Myocyte (in vitro differentiated cells): ENCODE measurements around the gene SRGAP1. TPM values are rescaled to one million over a fixed set of nuclear protein-coding genes. Genes with fewer than 3 reads are reported as not detected.

Source experiments
- DNase-seq: peaks from one replicate; pipeline ENCODE4 v3.0.0-alpha.2; 2012; ENCODE audit warnings: low read depth
- total RNA-seq: library from RNA; depleted of rRNA; stranded (reverse); fragments of >200 nt; gene quantifications from 2 replicates; pipeline ENCODE4 v1.2.3, GENCODE V29; 2014

SRGAP1 gene
- total RNA-seq, 1 donor from 2014 or later: 2.1 TPM

- DNase-seq: no peak
These were observed 119.8 kb downstream of the SRGAP1 start for GRCh38 chr12:63964301-63964700.

DNA sequence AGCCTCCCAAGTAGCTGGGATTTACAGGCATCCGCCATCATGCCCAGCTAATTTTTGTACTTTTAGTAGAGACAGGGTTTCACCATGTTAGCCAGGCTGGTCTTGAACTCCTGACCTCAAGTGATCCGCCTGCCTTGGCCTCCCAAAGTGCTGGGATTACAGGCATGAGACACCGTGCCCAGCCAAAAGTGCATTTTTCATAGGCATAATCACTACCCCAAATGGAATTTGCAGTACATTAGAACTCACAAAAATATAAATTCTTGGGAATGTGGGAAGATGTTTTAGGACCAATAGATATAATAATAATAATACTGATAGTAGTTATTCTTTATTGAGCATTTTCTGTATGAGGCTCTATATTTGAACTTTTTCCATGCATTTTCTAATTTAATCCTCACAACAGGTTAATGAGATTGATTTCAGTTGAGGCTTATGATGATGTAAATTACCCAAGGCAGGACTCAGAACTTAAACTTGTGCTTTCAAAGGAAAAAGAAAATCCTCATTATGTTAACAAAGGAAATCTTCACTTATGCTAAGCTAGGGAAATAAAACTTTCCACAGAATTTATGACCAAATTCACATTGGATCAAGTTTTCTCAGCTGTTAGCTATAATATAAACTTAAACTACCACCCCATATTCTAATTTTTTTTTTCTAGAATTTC is 121.6 kb downstream of the SRGAP1 start:
- no peak for DNase-seq

DNA sequence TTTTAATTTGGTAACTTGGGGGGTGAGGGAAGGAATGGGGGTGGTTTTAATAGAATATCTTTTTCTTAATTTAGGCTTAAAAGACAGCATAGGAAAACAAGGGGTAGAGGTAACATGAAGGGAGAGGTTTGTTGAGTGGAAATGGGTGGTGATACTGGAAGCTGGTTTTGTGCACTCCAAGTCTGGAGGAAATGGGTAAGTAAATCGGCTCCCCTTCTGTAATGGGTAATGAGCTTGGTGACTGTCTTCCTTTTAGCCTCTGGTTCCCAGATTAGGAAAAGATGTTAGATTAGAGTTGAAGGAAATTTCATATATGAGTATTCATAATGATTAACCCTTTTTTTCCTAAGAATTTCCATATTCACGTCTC is 122.1 kb downstream of the SRGAP1 start:
- no peak for DNase-seq

GRCh38 chr12:63967358-63968145 is 123.1 kb downstream of the SRGAP1 start:
- no peak for DNase-seq

DNA sequence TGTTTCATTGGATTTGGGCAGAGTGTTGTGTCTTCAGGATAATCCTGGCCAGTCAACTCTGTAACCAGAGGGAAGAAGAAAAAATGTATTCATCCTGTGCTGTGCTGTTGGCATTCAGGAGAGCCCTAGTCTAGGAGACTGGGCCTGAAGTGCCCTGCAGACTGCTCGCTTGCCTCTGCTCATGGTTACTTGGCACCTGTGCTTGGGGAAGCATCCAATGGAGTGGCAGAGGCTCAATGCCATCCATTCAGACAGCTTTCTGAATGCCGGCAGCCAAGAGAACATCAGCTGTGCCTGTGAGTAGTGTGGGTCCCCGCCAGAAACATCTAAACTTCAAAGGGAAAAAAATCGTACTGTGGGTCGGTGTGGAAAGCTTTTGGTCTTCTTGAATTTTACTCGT is 124.2 kb downstream of the SRGAP1 start:
- no peak for DNase-seq

DNA sequence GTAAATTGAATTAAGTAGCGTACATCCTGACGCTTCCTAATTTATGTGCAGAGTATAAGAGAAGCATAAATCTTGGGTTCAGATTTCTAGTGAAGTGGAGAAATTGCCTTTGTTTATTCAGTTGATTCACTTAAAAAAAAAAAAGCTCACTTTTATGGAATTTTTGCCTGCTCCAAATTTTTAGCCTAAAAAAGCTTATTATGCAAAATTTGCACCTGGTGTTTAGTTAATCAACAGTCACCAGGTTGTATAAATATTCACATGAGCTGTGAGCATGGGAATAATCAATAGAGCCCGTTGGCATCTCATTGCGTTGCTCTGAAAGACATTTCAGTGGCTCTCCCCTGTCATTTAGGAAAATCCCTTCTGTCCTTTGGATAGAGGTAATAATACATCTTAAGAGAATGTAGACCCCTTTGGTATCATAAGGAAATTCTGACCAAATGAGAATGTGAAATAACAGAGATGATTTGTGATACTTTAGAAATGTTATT is 132.4 kb downstream of the SRGAP1 start:
- DNase-seq: no peak

GRCh38 chr12:63977441-63977840 is 132.9 kb downstream of the SRGAP1 start:
- no peak for DNase-seq

GRCh38 chr12:63978519-63978918 is 134.0 kb downstream of the SRGAP1 start:
- no peak for DNase-seq

DNA sequence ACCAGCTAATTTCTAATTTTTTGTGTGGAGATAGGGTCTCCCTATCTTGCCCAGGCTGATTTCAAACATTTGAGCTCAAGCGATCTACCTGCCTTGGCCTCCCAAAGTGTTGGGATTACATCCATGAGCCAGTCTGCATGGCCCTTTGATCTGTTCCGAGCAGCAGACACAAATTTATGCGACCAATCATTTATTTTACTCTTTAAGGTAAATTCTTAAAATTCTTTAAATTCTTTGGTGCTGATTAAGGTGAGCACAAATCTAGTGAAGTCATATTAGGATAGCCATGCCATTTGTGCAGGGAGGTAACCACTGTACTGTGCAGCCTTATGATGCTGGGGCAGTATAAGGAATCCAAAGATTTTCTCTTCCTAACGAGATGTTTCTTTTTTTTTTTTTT is 135.7 kb downstream of the SRGAP1 start:
- DNase-seq: no peak

GRCh38 chr12:63981343-63981742 is 136.8 kb downstream of the SRGAP1 start:
- no peak for DNase-seq

DNA sequence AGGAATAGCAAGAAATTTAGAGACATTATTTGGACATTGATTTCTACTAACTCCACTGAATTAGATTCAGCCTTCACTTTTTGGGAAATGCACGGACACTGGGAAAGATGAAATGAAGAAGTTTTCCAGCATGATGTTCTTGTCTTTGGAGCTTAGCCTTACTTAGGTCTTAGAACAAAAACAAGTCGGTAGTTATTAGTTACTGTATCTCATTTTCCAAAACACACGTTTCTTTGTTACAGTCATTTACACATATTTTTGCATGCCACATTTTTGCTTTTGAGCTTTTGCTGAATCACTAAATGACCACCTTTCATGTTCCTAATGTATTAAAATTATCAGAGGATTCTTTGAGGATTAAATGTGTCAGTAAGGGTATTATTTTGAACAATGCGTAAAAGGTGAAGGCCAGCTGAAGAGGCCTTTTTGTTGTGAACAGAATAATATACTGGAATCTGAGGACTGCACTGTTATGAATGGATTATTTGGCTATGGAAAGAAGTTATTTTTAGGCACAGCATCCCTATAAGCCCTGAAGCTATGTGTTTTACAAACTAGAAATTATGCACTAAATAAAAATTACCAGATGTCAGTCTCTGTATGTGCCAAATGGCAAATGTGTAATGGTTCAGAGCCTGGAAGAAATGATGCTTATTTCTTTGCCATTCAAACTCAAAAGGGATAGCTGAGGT is 138.2 kb downstream of the SRGAP1 start:
- no peak for DNase-seq

DNA sequence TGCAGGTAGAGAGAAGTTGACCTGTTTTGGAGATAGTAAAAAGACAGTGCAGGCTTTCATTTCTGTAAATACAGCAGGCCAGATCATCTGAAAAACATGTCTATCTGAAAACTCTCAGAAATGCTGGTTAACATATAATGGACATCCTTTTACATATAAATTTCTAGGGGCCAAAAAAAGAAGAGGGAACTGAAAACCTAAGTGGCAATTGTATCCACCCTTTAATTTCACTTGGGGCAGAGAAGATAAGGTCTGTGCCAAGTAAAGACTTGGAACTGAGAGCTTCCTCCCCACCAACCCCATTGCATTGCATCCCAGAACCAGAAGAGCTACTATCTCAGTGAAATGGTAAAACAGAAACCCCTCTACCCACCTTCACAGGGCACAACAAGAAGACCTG is 141.0 kb downstream of the SRGAP1 start:
- DNase-seq: no peak

DNA sequence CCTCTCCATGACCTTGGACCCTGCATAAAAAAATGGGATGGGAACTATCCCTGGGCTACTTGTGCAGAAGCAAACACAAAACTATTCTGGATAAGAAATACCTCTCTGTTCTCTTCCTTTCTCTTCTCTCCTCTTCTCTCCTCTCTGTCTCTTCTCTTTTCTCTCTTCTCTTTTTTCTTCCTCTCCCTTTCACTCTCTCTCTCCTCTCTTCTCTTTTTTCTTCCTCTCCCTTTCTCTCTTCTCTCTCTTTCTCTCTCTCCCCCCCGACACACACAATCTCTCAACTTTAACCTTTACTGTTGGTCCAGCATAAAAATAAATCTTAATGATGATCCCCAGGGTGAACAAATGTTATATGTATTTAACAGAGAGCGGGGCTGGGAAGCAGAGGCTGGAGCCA is 141.4 kb downstream of the SRGAP1 start:
- DNase-seq: no peak

- DNase-seq: no peak
These were observed 144.9 kb downstream of the SRGAP1 start for GRCh38 chr12:63989301-63989845.

GRCh38 chr12:63990828-63991547 is 146.5 kb downstream of the SRGAP1 start:
- no peak for DNase-seq

- no peak for DNase-seq
These were observed 150.2 kb downstream of the SRGAP1 start for GRCh38 chr12:63994704-63995103.

DNA sequence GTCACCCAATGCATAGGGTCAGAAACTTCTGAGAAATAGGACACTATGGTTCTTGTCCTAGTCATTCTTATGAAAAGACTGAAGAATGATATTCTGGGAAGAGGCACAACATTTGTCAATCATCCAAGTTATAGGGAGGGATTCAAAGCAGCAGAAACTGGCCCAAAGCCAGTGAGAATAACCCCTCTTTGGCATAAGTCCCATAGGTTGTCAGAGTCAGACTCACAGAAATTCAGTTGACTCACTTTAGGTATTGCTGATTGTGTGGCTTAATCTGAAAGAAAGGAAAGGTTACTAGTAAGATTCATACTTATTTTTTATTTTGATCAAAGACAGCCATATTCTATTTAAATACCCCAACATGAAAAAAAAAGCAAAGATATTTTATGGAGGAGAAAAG is 151.0 kb downstream of the SRGAP1 start:
- DNase-seq: no peak

DNA sequence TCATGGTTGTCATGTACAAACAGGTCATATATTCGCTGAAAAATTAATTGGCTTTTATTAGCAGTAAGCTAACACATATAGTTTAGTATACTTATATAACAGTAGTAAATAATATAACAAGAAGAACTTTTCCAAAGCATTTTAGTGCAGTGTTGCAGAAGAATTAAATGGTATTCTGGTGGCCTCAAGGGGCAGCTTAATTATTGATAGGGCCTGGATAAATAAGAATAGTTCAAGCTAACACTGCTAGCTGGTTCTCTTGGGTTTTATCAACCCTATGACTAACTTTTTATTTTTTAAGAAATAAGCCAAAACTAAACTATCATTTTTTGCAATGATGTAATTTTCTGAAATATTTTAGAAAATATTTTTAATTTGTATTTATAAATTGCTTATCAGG is 152.1 kb downstream of the SRGAP1 start:
- no peak for DNase-seq

GRCh38 chr12:63997198-63997597 is 152.7 kb downstream of the SRGAP1 start:
- no peak for DNase-seq

DNA sequence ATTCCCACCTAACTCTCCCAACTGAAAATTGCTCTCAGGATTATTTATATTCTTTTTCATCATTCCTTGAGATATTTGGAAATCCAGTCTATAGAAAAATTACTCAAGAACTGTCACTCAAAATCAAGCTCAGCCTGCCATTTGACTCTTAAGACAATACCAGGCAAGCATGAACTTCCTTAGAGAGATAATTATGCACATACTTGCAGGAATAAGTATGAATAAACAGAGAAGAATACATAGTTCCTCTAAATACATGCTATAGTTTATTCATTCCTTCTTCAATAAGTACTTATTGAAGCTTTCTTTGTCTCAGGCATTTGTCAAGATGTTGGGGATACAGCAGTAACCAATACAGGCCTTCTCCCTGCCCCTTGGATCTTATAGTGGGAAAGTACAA is 154.1 kb downstream of the SRGAP1 start:
- no peak for DNase-seq

GRCh38 chr12:63999853-64000252 is 155.4 kb downstream of the SRGAP1 start:
- DNase-seq: no peak
